Measurements from ENCODE around the gene RAD51. TPM values are rescaled to one million over a fixed set of nuclear protein-coding genes. Genes with fewer than 3 reads are reported as not detected.

The RAD51 gene
- polyA plus RNA-seq, 1 donor from 2014 or later, result 0.22 TPM

DNA sequence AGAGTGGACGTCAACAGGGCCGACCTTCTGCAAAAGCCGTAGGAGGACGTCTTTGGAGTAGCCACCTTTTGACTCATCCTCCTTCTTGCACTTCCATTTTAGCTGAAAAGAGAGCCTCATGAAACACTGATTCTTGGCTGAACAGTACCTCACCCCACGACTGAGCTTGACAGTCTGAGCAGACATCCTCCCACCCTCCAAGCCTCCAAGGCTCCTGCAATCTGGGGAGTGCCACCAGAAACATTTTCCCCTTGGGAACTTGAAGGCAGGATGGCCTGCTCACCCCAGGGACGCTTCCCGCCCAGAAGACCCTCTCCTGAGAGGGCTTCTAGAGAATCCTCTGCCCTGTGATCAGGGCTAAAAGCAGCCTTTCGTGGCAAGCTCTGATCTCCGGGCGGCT, 80.0 kb downstream of the RAD51 start:
- Histone ChIP-seq H3K27ac (ENCODE audit: low read length) (no peak overlapping the region), H3K9me2 (ENCODE audit: insufficient read depth, low read length) (no peaks in the 10 kb centered on the region), H3K4me3 (ENCODE audit: low read length) (no peak overlapping the region), H3K9ac (ENCODE audit: low read length) (no peak overlapping the region), H3K36me3 (ENCODE audit: insufficient read depth, low read length) (no peaks in the 10 kb centered on the region), H3K4me2 (ENCODE audit: low read length) (no peak overlapping the region), H2AFZ (ENCODE audit: low read depth, low read length) (no peak overlapping the region), H3K27me3 (ENCODE audit: insufficient read depth, low read depth, low read length) (no peaks in the 10 kb centered on the region), H3K9me3 (ENCODE audit: low read length) (no peaks in the 10 kb centered on the region), H4K20me1 (ENCODE audit: insufficient read depth) (no peaks in the 10 kb centered on the region), H3F3A (ENCODE audit: insufficient read depth, low read length, poor library complexity, severe bottlenecking) (no peaks in the 10 kb centered on the region), H3K79me2 (replicated peaks; ENCODE audit: insufficient read depth, low read length) (no peaks in the 10 kb centered on the region)
- TF ChIP-seq, protein P1, sequence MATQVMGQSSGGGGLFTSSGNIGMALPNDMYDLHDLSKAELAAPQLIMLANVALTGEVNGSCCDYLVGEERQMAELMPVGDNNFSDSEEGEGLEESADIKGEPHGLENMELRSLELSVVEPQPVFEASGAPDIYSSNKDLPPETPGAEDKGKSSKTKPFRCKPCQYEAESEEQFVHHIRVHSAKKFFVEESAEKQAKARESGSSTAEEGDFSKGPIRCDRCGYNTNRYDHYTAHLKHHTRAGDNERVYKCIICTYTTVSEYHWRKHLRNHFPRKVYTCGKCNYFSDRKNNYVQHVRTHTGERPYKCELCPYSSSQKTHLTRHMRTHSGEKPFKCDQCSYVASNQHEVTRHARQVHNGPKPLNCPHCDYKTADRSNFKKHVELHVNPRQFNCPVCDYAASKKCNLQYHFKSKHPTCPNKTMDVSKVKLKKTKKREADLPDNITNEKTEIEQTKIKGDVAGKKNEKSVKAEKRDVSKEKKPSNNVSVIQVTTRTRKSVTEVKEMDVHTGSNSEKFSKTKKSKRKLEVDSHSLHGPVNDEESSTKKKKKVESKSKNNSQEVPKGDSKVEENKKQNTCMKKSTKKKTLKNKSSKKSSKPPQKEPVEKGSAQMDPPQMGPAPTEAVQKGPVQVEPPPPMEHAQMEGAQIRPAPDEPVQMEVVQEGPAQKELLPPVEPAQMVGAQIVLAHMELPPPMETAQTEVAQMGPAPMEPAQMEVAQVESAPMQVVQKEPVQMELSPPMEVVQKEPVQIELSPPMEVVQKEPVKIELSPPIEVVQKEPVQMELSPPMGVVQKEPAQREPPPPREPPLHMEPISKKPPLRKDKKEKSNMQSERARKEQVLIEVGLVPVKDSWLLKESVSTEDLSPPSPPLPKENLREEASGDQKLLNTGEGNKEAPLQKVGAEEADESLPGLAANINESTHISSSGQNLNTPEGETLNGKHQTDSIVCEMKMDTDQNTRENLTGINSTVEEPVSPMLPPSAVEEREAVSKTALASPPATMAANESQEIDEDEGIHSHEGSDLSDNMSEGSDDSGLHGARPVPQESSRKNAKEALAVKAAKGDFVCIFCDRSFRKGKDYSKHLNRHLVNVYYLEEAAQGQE (IDR thresholded peaks at IDR 0.05; ENCODE audit: borderline replicate concordance), result no peak
- TF ChIP-seq SMC3 (conservative IDR thresholded peaks at IDR 0.05; ENCODE audit: poor library complexity), result no peak

DNA sequence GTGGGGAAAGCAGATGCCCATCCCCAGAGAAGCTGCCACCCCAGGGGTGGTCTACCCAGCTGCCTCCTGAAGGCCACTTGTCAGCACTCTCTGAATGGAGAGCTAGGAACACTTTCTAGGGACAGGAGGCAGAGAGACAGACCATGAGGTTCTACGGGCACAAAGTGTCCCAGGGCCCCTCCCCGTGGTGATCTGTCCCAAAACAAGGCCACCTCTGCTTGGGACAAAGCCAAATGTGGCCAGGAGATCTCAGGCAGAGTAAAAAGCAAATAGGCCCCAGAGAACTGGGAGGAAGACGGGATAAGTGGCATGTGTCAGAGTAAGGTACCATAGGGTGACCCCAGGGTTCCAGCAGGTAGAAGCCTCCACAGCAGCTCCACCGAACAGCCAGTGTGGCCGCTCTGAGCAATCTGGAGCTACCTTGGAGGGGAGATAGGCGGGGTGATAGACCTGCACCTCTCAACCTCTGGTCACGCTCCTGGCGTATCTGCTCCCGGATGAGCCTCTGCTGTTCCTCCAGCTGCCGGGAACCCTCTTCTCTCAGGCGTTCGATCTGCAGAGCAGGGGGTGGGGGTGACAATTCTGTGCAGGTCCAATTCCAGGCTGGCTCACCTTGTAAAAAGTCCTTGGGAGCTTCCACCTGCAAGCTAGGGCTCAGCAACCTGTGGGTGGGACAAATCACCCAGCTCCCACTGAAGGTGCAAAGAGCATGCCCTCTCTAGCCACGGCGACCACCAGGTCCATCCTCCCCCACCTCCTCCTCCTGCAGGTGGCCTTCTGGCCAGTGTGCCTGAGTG, 81.0 kb downstream of the RAD51 start:
- no peak overlapping the region for H2AFZ ChIP-seq (ENCODE audit: low read depth, low read length)
- no peak overlapping the region for H3K9ac ChIP-seq (ENCODE audit: low read length)
- H3K9me2 ChIP-seq (ENCODE audit: insufficient read depth, low read length), result no peaks in the 10 kb centered on the region
- H3K36me3 ChIP-seq (ENCODE audit: insufficient read depth, low read length), result no peaks in the 10 kb centered on the region
- H3K27me3 ChIP-seq (ENCODE audit: insufficient read depth, low read depth, low read length), result no peaks in the 10 kb centered on the region
- H3K4me2 ChIP-seq (ENCODE audit: low read length), result no peak overlapping the region
- H3K27ac ChIP-seq (ENCODE audit: low read length), result no peak overlapping the region
- no peaks in the 10 kb centered on the region for H3K79me2 ChIP-seq (replicated peaks; ENCODE audit: insufficient read depth, low read length)
- H3K4me3 ChIP-seq (ENCODE audit: low read length), result no peak overlapping the region
- no peaks in the 10 kb centered on the region for H4K20me1 ChIP-seq (ENCODE audit: insufficient read depth)
- H3F3A ChIP-seq (ENCODE audit: insufficient read depth, low read length, poor library complexity, severe bottlenecking), result no peaks in the 10 kb centered on the region
- no peaks in the 10 kb centered on the region for H3K9me3 ChIP-seq (ENCODE audit: low read length)
- TF ChIP-seq EP300 (conservative IDR thresholded peaks at IDR 0.05; ENCODE audit: poor library complexity, severe bottlenecking) (no peak), RAD21 (conservative IDR thresholded peaks at IDR 0.05) (no peak), MXI1 (conservative IDR thresholded peaks at IDR 0.05; ENCODE audit: poor library complexity, severe bottlenecking) (no peak), TAF1 (IDR thresholded peaks at IDR 0.05; ENCODE audit: low read depth) (no peak), SMC3 (conservative IDR thresholded peaks at IDR 0.05; ENCODE audit: poor library complexity) (no peak), POLR2AphosphoS5 (IDR thresholded peaks at IDR 0.05) (no peak), EZH2 (IDR thresholded peaks at IDR 0.05; ENCODE audit: borderline replicate concordance, insufficient read depth, low read length, poor library complexity, severe bottlenecking) (no peak)
- TF ChIP-seq, protein P1 (IDR thresholded peaks at IDR 0.05; ENCODE audit: borderline replicate concordance), result no peak
- TF ChIP-seq, protein P2, sequence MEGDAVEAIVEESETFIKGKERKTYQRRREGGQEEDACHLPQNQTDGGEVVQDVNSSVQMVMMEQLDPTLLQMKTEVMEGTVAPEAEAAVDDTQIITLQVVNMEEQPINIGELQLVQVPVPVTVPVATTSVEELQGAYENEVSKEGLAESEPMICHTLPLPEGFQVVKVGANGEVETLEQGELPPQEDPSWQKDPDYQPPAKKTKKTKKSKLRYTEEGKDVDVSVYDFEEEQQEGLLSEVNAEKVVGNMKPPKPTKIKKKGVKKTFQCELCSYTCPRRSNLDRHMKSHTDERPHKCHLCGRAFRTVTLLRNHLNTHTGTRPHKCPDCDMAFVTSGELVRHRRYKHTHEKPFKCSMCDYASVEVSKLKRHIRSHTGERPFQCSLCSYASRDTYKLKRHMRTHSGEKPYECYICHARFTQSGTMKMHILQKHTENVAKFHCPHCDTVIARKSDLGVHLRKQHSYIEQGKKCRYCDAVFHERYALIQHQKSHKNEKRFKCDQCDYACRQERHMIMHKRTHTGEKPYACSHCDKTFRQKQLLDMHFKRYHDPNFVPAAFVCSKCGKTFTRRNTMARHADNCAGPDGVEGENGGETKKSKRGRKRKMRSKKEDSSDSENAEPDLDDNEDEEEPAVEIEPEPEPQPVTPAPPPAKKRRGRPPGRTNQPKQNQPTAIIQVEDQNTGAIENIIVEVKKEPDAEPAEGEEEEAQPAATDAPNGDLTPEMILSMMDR (IDR thresholded peaks at IDR 0.05; ENCODE audit: poor library complexity, severe bottlenecking), result no peak

Data from neural cell (in vitro differentiated cells).